C4-2B (cell line): ENCODE data around the gene INPP5D.

Experiments
- H3K27ac ChIP-seq: fragments of 450-650 bp; 2 replicates; pipeline ENCODE4 v1.5.1; 2017
- CTCF ChIP-seq: fragments of 450-650 bp; conservative IDR thresholded peaks from 2 replicates; pipeline ENCODE4 v1.5.1; 2017; ENCODE audit warnings: mild to moderate bottlenecking
- ZFX ChIP-seq: fragments of 450-650 bp; IDR thresholded peaks from 2 replicates; pipeline ENCODE4 v1.6.1; 2017

INPP5D gene

DNA sequence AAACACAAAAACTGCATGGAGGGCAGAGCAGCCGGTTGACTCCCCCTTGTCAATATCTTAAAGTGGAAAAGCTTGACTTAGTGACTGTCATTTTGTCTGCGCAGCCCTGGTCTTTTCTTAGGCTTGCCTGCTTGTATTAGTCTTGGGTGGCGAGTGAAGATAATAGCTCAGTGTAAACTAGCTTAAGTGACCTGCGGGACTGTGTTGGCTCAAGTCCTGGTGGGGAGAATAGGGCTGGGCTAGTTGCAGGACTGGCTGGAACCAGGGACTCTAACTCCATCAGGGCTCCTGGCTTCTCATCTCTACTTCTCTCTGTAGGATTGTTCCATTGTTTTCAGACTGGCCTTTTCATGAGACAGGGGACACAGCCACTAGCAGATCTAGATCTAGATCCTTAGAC, 183.2 kb downstream of the INPP5D start:
- TF ChIP-seq ZFX (no peak), CTCF (no peak)

DNA sequence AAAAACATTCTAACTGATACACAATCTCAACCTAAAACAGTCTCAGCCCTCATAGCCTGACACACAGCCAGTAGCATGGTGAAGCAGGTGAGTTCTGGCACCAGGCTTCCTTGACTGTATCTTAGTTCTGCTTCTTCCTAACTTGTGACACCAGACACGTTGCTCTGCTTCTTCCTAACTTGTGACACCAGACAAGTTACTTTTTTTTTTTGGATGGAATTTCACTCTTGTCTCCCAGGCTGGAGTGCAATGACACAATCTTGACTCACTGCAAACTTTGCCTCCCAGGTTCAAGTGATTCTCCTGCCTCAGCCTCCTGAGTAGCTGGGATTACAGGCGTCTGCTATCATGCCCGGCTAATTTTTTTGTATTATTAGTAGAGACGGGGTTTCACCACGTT, 184.7 kb downstream of the INPP5D start:
- no peak for TF ChIP-seq CTCF
- no peak for TF ChIP-seq ZFX
- H3K27ac ChIP-seq, result no peak overlapping the region

More for the DNA sequence above, 183.2 kb downstream of the INPP5D start:
- no peak overlapping the region for H3K27ac ChIP-seq

GRCh38 chr2:233245406-233245805, 185.3 kb downstream of the INPP5D start:
- TF ChIP-seq CTCF (no peak), ZFX (no peak)
- no peak overlapping the region for H3K27ac ChIP-seq

GRCh38 chr2:233247116-233247515, 187.0 kb downstream of the INPP5D start:
- no peak overlapping the region for H3K27ac ChIP-seq
- TF ChIP-seq ZFX (no peak), CTCF (no peak)

DNA sequence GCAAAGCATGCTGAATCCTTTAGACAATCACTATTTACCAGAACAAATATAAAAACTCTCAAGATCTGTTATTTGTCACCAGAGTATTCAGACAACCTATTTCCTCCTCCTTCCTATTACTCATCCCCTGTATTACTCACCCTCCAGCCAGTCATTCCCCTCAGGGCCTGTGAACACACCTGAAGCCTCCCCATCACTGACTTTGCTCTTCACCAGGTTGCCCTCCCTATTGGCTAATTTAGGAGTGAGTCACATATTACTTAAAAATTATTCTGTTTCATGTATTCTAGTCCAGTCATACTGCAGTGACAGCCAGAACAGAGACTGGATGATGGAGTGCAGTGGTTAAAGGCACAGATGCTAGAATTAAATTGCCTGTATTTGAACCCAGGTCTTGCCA, 187.6 kb downstream of the INPP5D start:
- no peak overlapping the region for H3K27ac ChIP-seq
- TF ChIP-seq ZFX, result no peak
- no peak for TF ChIP-seq CTCF

DNA sequence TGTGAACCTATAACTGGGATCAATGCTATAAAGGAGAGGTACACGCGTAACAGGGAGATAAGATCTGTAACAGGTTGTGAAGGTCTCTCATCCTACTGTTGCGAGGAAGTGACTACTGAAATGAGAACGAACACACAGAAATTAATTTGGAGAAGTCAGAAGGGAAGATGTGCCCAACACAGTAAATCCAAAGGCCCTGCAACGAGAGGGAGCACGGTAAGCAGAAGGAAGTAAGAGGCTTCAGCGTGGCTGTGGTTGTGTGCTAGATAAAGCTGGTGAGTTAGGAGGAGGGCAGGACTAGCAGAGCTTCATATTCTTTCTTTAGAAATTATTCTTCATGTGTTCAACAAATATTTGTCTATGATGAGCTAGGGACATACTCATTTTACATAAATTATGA, 188.9 kb downstream of the INPP5D start:
- no peak overlapping the region for H3K27ac ChIP-seq

DNA sequence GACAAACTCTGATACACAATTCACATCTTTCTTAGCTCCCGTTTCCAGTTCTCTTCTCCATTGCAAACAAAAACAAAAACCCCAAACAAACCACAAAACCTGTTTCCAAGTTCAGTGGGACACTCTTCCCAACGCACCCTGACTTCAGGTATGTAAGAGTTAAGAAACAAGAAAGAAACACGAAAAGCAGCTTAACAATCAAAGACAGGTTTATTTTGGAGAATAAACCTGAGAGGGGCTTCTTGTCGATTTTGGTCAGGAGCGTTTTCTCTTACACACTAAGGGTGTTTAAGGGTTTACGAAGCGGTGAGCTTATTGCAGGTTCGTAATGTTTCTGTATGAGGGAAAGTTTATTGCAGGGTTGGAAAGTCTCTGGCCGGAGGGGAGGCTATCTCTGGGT, 190.4 kb downstream of the INPP5D start:
- no peak overlapping the region for H3K27ac ChIP-seq

More for the DNA sequence above, 188.9 kb downstream of the INPP5D start:
- TF ChIP-seq CTCF, result no peak
- no peak for TF ChIP-seq ZFX

More for the DNA sequence above, 190.4 kb downstream of the INPP5D start:
- TF ChIP-seq CTCF, result no peak
